A673 (cell line): ENCODE measurements around the gene IQCE. TPM values are rescaled to one million over a fixed set of nuclear protein-coding genes. Genes with fewer than 3 reads are reported as not detected.

Source experiments
- BruUV-seq: library from RNA; stranded (reverse); fragments of 400-500 nt; replicated peaks from 2 replicates; lab custom pipeline; 2021; lab: Mats Ljungman, UMichigan
- CTCF ChIA-PET: fragments of 300-600 bp; sonication (Branson Sonifier 250); formaldehyde crosslinking; loops from one replicate; lab custom pipeline; 2022; ENCODE audit warnings: antibody characterized with exemption; lab: Charles Lee
- POLR2A ChIA-PET: fragments of 300-600 bp; sonication (Branson Sonifier 250); formaldehyde crosslinking; loops from one replicate; lab custom pipeline; 2022; ENCODE audit warnings: antibody characterized with exemption; ENCODE audit not compliant: low non-redundant PET; lab: Charles Lee
- DNase-seq: peaks from one replicate; pipeline ENCODE4 v3.0.0-alpha.2; 2015; ENCODE audit warnings: low spot score
- H3K27ac ChIP-seq: fragments of 200-600 bp; sonication (generic); 2 replicates; pipeline ENCODE4 v1.5.1; 2016; ENCODE audit warnings: mixed run types, low read depth, mild to moderate bottlenecking, mixed read lengths, antibody characterized with exemption, low read length; ENCODE audit not compliant: poor library complexity, severe bottlenecking
- H3K27me3 ChIP-seq: fragments of 200-600 bp; sonication (generic); replicated peaks from 2 replicates; pipeline ENCODE4 v1.6.1; 2017; ENCODE audit warnings: mixed run types, low read depth, mild to moderate bottlenecking, mixed read lengths, antibody characterized with exemption, low read length; ENCODE audit not compliant: insufficient read depth, poor library complexity
- H3K36me3 ChIP-seq: fragments of 200-600 bp; sonication (generic); 2 replicates; pipeline ENCODE4 v1.6.1; 2016; ENCODE audit warnings: mixed run types, mild to moderate bottlenecking, mixed read lengths, antibody characterized with exemption, low read length; ENCODE audit not compliant: insufficient read depth, poor library complexity, severe bottlenecking
- H3K4me1 ChIP-seq: fragments of 200-600 bp; sonication (generic); 2 replicates; pipeline ENCODE4 v1.6.1; 2017; ENCODE audit warnings: mixed run types, mild to moderate bottlenecking, mixed read lengths, antibody characterized with exemption, low read length; ENCODE audit not compliant: insufficient read depth, poor library complexity, severe bottlenecking
- H3K4me3 ChIP-seq: fragments of 200-600 bp; sonication (generic); 2 replicates; pipeline ENCODE4 v1.5.1; 2016; ENCODE audit warnings: low read depth, mixed run types, mild to moderate bottlenecking, mixed read lengths, low read length; ENCODE audit not compliant: poor library complexity, severe bottlenecking
- H3K9me3 ChIP-seq: fragments of 200-600 bp; sonication (generic); 2 replicates; pipeline ENCODE4 v1.6.1; 2016; ENCODE audit warnings: mixed run types, low read depth, mild to moderate bottlenecking, mixed read lengths, antibody characterized with exemption, low read length; ENCODE audit not compliant: poor library complexity, severe bottlenecking
- EZH2 ChIP-seq: fragments of 200-600 bp; sonication (generic); IDR thresholded peaks from 2 replicates; pipeline ENCODE4 v1.6.1; 2017; ENCODE audit warnings: borderline replicate concordance, low read depth, mild to moderate bottlenecking, mixed read lengths, antibody characterized with exemption, low read length; ENCODE audit not compliant: poor library complexity, severe bottlenecking
- intact Hi-C: fragments of 100-400 bp; cut with micrococcal nuclease; formaldehyde crosslinking; loops from one replicate; pipeline ENCODE4 v1.10.0; 2022; ENCODE audit not compliant: unreplicated experiment
- total RNA-seq: library from RNA; stranded (reverse); gene quantifications from 2 replicates; pipeline ENCODE4 v1.2.3, GENCODE V29; 2021
- TF ChIP-seq, protein P1 (sequence below): fragments of 300-800, 200-600 bp; sonication (generic); conservative IDR thresholded peaks from 2 replicates; pipeline ENCODE4 v1.5.1; 2017; ENCODE audit warnings: low read depth, mild to moderate bottlenecking, antibody characterized with exemption, low read length, moderate library complexity, mixed read lengths

The IQCE gene
- total RNA-seq, 1 experiment from 2014 or later = 35.4 TPM

DNA sequence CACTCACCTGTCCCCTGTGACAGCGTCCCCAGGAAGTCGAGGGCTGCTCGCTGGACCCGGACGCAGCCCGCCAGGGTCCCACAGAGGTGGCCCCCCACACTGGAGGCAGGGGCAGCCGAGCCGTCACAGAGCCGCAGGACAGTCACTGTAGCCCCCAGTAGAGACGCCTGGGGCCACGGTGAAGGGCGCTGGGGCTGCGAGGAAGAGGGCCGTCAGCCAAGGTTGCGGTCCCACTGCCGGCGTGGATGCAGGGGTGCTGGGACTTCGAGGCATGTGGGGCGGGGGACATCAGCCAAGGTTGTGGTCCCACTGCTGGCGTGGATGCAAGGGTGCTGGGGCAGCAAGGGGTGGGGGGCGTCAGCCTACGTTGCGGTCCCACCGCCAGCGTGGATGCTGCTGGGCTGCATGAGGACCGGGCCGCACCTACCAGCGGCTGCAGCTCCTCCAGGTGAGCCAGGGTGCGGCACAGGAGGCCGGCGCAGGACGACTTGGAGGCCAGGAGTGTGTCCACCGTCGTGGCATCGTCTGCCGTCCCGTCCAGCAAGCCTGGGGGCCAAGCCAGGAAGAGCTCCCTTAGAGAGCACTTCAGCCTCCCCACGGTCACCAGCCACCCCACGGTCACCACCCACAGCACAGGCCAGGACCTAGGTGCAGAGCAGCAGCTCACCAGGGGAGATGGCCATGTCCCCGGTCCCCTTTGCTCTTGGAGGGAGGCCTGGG, 17.3 kb upstream of the IQCE start:
- intact Hi-C loops = no loop called here
- no peak for TF ChIP-seq EZH2
- TF ChIP-seq, protein P1, sequence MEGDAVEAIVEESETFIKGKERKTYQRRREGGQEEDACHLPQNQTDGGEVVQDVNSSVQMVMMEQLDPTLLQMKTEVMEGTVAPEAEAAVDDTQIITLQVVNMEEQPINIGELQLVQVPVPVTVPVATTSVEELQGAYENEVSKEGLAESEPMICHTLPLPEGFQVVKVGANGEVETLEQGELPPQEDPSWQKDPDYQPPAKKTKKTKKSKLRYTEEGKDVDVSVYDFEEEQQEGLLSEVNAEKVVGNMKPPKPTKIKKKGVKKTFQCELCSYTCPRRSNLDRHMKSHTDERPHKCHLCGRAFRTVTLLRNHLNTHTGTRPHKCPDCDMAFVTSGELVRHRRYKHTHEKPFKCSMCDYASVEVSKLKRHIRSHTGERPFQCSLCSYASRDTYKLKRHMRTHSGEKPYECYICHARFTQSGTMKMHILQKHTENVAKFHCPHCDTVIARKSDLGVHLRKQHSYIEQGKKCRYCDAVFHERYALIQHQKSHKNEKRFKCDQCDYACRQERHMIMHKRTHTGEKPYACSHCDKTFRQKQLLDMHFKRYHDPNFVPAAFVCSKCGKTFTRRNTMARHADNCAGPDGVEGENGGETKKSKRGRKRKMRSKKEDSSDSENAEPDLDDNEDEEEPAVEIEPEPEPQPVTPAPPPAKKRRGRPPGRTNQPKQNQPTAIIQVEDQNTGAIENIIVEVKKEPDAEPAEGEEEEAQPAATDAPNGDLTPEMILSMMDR = no peak
- Histone ChIP-seq H3K27me3 (no peaks in the 10 kb centered on the region), H3K4me3 (no peak overlapping the region), H3K36me3 (peaks cover 59% of the 10 kb centered on the region), H3K27ac (no peak overlapping the region), H3K9me3 (no peaks in the 10 kb centered on the region), H3K4me1 (no peaks in the 10 kb centered on the region)
- DNase-seq = no peak
- ChIA-PET POLR2A (no interaction called here), CTCF (no interaction called here)
- no TSS peak for BruUV-seq

DNA sequence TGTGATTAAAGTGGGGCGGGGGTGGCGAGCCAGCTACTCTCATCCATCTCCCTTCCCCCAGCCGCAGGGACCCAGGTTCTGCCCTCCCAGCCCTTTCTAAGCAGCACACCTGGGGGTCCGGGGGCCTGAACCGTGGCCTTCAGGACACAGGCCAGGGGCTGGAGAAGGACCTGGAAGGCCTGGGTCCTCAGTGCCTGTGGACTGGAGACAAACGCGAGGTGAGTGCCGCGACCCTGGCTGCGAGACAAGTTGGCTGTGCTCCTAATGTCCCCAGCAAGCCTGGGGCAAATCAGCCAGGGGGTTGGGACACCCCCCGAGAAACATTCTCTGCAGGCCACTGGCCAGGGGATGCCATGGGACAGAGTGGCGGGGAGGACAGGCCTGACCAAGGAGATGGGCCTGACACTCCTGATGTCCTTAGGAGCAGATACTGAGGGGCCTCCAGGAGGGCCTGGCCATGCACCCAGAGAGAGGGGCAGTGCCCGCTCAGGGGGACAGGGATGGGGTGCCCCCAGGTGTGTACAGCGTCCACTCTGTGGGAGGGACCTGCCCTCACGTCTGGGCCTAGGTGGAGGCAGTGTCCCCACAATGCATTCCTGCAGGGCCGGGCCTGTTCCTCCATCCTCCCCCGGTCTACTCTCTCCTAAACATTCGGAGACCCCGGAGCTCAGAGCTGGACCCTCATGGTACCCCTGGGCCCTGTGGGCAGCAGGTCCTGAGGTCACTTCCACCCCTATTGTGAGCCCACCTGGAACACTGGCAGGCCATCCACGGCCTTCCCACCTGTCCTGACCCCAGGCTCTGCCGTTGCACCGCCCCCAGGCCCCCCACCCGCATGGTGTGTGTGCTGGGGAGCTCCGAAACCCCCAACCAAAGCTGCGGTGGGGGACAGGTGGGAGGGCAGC, 16.5 kb upstream of the IQCE start:
- ChIA-PET POLR2A (no interaction called here), CTCF (no interaction called here)
- Histone ChIP-seq H3K4me1 (no peaks in the 10 kb centered on the region), H3K36me3 (peaks cover 65% of the 10 kb centered on the region), H3K27ac (no peak overlapping the region), H3K4me3 (no peak overlapping the region), H3K9me3 (no peaks in the 10 kb centered on the region), H3K27me3 (no peaks in the 10 kb centered on the region)
- DNase-seq = no peak
- TF ChIP-seq, protein P1 = no peak
- TF ChIP-seq EZH2 = no peak
- BruUV-seq = no TSS peak
- intact Hi-C loops = no loop called here

DNA sequence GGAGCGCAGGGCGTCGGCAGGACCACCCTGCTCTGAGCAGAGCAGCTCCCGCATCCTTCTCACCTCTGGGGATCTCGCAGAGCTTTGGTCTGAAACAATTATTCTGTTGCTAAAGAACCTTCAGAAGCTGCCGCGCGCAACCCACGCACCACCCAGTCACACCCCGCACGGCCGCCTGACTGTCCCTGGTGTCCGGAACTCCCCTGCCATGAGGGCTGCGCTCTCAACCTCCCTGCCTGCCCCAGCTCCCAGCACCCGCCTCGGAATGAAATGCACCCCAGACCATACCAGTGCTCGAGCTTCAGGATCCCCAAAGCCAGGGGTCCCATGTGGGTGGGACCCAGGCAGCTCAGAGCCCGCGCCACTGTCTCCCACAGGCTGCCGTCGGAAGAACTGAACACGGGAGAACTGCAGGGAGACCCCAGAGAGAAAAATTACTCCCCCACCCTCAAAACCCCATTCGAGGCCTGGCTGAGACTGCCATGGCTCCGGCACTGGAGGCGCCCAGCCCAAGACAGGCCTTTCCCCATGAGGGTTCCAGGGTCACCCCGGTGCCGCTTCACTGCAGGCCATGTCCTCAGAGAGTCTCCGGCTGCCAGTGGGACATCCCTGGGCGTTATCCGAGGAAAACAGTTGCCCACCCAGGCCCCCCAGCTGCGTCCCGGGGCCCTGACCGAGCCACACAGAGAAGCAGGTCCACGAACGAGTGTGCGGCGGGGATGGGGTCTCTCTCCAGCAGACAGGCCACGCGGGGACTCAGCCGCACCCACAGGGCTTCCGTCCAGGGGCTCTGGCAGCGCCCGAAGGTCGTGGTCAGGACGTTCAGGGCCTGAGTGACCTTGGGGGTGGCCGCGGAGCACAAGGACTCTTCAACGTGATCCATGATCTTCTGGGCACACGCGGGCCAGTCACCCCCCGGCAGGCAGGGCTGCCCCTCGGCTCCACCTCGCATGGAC, 15.6 kb upstream of the IQCE start:
- no peak overlapping the region for H3K4me3 ChIP-seq
- TF ChIP-seq, protein P1 = no peak
- TF ChIP-seq EZH2 = no peak
- intact Hi-C loops = no loop called here
- BruUV-seq = no TSS peak
- no peaks in the 10 kb centered on the region for H3K9me3 ChIP-seq
- ChIA-PET CTCF (interaction anchor here (0.7 kb wide), 1 partner anchor 98 kb away, joined by 6 read pairs; no protein-coding TSS in a partner anchor), POLR2A (no interaction called here)
- peaks cover 70% of the 10 kb centered on the region for H3K36me3 ChIP-seq
- H3K27me3 ChIP-seq = no peaks in the 10 kb centered on the region
- H3K4me1 ChIP-seq = no peaks in the 10 kb centered on the region
- no peak overlapping the region for H3K27ac ChIP-seq
- no peak for DNase-seq
